ENCODE measurements around the gene ATP6V0C. TPM values are rescaled to one million over a fixed set of nuclear protein-coding genes. Genes with fewer than 3 reads are reported as not detected.

ATP6V0C gene
- total and polyA plus RNA-seq, 2 of the 13 experiments (the other 11 are each of a cell fraction or from before 2014, with no cell fraction given), result 10.4 to 20.1 TPM

- no peak for TF ChIP-seq ZMAT3 (CRISPR knock-in tag; conservative IDR thresholded peaks at IDR 0.05)
- no peak for TF ChIP-seq ATF7-NPFF (CRISPR knock-in tag; IDR thresholded peaks at IDR 0.05; ENCODE audit: low read depth)
- TF ChIP-seq, protein P1, sequence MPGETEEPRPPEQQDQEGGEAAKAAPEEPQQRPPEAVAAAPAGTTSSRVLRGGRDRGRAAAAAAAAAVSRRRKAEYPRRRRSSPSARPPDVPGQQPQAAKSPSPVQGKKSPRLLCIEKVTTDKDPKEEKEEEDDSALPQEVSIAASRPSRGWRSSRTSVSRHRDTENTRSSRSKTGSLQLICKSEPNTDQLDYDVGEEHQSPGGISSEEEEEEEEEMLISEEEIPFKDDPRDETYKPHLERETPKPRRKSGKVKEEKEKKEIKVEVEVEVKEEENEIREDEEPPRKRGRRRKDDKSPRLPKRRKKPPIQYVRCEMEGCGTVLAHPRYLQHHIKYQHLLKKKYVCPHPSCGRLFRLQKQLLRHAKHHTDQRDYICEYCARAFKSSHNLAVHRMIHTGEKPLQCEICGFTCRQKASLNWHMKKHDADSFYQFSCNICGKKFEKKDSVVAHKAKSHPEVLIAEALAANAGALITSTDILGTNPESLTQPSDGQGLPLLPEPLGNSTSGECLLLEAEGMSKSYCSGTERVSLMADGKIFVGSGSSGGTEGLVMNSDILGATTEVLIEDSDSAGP (CRISPR knock-in tag; IDR thresholded peaks at IDR 0.05; ENCODE audit: borderline replicate concordance), result no peak
- TF ChIP-seq, protein P2, sequence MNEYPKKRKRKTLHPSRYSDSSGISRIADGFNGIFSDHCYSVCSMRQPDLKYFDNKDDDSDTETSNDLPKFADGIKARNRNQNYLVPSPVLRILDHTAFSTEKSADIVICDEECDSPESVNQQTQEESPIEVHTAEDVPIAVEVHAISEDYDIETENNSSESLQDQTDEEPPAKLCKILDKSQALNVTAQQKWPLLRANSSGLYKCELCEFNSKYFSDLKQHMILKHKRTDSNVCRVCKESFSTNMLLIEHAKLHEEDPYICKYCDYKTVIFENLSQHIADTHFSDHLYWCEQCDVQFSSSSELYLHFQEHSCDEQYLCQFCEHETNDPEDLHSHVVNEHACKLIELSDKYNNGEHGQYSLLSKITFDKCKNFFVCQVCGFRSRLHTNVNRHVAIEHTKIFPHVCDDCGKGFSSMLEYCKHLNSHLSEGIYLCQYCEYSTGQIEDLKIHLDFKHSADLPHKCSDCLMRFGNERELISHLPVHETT (CRISPR knock-in tag; conservative IDR thresholded peaks at IDR 0.05), result no peak
- TF ChIP-seq ARNT2 (CRISPR knock-in tag; IDR thresholded peaks at IDR 0.05; ENCODE audit: low read depth), result 0 out of 2 replicates have a peak, but pooled peaks have one; percentile 43
- 0 out of 2 replicates have a peak, but pooled peaks have one; percentile 45 for TF ChIP-seq HOXD1 (CRISPR knock-in tag; IDR thresholded peaks at IDR 0.05)
- TF ChIP-seq ATF3 (CRISPR knock-in tag; IDR thresholded peaks at IDR 0.05), result peak; percentile 10; the same call in 1 of the 2 replicates
- TF ChIP-seq ZFP41 (CRISPR knock-in tag; IDR thresholded peaks at IDR 0.05; ENCODE audit: borderline replicate concordance), result no peak
- no peak for TF ChIP-seq NR2F6 (IDR thresholded peaks at IDR 0.05)
- 0 out of 2 replicates have a peak, but pooled peaks have one; percentile 9 for TF ChIP-seq NR2F6 (CRISPR knock-in tag; IDR thresholded peaks at IDR 0.05)
- TF ChIP-seq CEBPB (IDR thresholded peaks at IDR 0.05; ENCODE audit: borderline replicate concordance, low read depth, low read length), result no peak
- 0 out of 2 replicates have a peak, but pooled peaks have one; percentile 10 for TF ChIP-seq HIVEP1 (CRISPR knock-in tag; IDR thresholded peaks at IDR 0.05)
- no peak for TF ChIP-seq GMEB2 (CRISPR knock-in tag; IDR thresholded peaks at IDR 0.05; ENCODE audit: low read depth)
- TF ChIP-seq ZNF326 (CRISPR knock-in tag; IDR thresholded peaks at IDR 0.05; ENCODE audit: borderline replicate concordance), result no peak
- TF ChIP-seq TAF15 (IDR thresholded peaks at IDR 0.05; ENCODE audit: low read depth, low read length, poor library complexity, severe bottlenecking), result peak; percentile 18
- TF ChIP-seq ZNF572 (CRISPR knock-in tag; IDR thresholded peaks at IDR 0.05), result peak; percentile 48; the same call in 1 of the 2 replicates
- TF ChIP-seq ZNF839 (CRISPR knock-in tag; IDR thresholded peaks at IDR 0.05; ENCODE audit: borderline replicate concordance), result no peak
- peak; percentile 61; the same call in 1 of the 2 replicates for TF ChIP-seq SAP130 (CRISPR knock-in tag; IDR thresholded peaks at IDR 0.05; ENCODE audit: low read depth)
Observed at GRCh38 chr16:2472885-2473445, 40.8 kb upstream of the ATP6V0C start (continued).
